GM12878 (cell line): ENCODE measurements around the gene VCAN. TPM values are rescaled to one million over a fixed set of nuclear protein-coding genes. Genes with fewer than 3 reads are reported as not detected.

Source experiments
- ATAC-seq: fragments of 200-7000 bp; cut with Tn5 transposase; 3 replicates; pipeline ENCODE4 v1.9.1; 2020; ENCODE audit warnings: mild to moderate bottlenecking, moderate library complexity
- BruUV-seq: library from RNA; stranded (reverse); fragments of 400-500 nt; replicated peaks from 2 replicates; lab custom pipeline; 2021; lab: Mats Ljungman, UMichigan
- CTCF ChIA-PET: fragments of 300-600 bp; sonication (Branson Sonifier 250); formaldehyde crosslinking; extraction: SDS; loops from one replicate; lab custom pipeline; 2021; ENCODE audit warnings: inconsistent platforms; lab: Yijun Ruan, JAX
- POLR2A ChIA-PET: fragments of 350-600 bp; formaldehyde crosslinking; extraction: SDS; loops from one replicate; lab custom pipeline; 2021; ENCODE audit warnings: inconsistent platforms; lab: Charles Lee
- RAD21 ChIA-PET: fragments of 300-600 bp; sonication (Branson Sonifier 250); formaldehyde crosslinking; loops from one replicate; lab custom pipeline; 2023; ENCODE audit warnings: antibody characterized with exemption; ENCODE audit not compliant: unreplicated experiment; lab: Charles Lee
- SMC1A ChIA-PET: fragments of 300-600 bp; sonication (Branson Sonifier 250); formaldehyde crosslinking; loops from one replicate; lab custom pipeline; 2023; ENCODE audit not compliant: unreplicated experiment, uncharacterized antibody; lab: Charles Lee
- DNase-seq: peaks from one replicate; pipeline ENCODE4 v3.0.0-alpha.2; 2011; ENCODE audit warnings: low read depth, low spot score
- FAIRE-seq: peaks from 3 replicates; lab custom pipeline; 2011; peaks lifted over from hg19 to GRCh38; lab: Jason Lieb, UNC
- H2AFZ ChIP-seq: 2 replicates; pipeline ENCODE4 v1.6.0; 2011; ENCODE audit warnings: low read depth, low read length, control low read depth; ENCODE audit not compliant: control insufficient read depth
- H3K27ac ChIP-seq: 2 replicates; pipeline ENCODE4 v1.5.1; 2011; ENCODE audit warnings: control low read depth; ENCODE audit not compliant: control insufficient read depth, insufficient read depth
- H3K27me3 ChIP-seq, 2 experiments: replicated peaks in 1 of 2; 2 replicates each; pipeline versions ENCODE4 v1.6.0 to v1.6.1; 2011; ENCODE audit warnings: low read length in 1 of 2; ENCODE audit not compliant: control insufficient read depth in 2 of 2, insufficient read depth in 2 of 2
- H3K36me3 ChIP-seq, 2 experiments: 2 replicates each; pipeline ENCODE4 v1.5.1; 2011; ENCODE audit warnings: low read length in 1 of 2; ENCODE audit not compliant: control insufficient read depth in 2 of 2, insufficient read depth in 2 of 2
- H3K4me1 ChIP-seq: 2 replicates; pipeline ENCODE4 v1.6.1; 2011; ENCODE audit warnings: mild to moderate bottlenecking, low read length, moderate library complexity, mixed read lengths; ENCODE audit not compliant: control insufficient read depth, insufficient read depth
- H3K4me2 ChIP-seq: 2 replicates; pipeline ENCODE4 v1.6.0; 2011; ENCODE audit warnings: control low read depth; ENCODE audit not compliant: control insufficient read depth, insufficient read depth
- H3K4me3 ChIP-seq: fragments of 200-600 bp; sonication (generic); 2 replicates; pipeline ENCODE4 v1.5.1; 2016
- H3K79me2 ChIP-seq: 2 replicates; pipeline ENCODE4 v1.6.0; 2011; ENCODE audit warnings: low read length; ENCODE audit not compliant: control insufficient read depth, insufficient read depth
- H3K9ac ChIP-seq: 2 replicates; pipeline ENCODE4 v1.8.0; 2011; ENCODE audit warnings: low read length, control low read depth, mixed read lengths; ENCODE audit not compliant: control insufficient read depth, insufficient read depth
- H3K9me3 ChIP-seq: replicated peaks from 3 replicates; pipeline ENCODE4 v1.5.1; 2011; ENCODE audit warnings: mild to moderate bottlenecking, low read length; ENCODE audit not compliant: control insufficient read depth, insufficient read depth
- H4K20me1 ChIP-seq: 2 replicates; pipeline ENCODE4 v1.6.0; 2011; ENCODE audit not compliant: control insufficient read depth, insufficient read depth
- ASH2L ChIP-seq: fragments of 300-600, 200-600 bp; sonication (generic); IDR thresholded peaks from 2 replicates; pipeline ENCODE4 v1.6.1; 2017; ENCODE audit warnings: low read depth, mild to moderate bottlenecking, borderline replicate concordance
- ATF2 ChIP-seq: IDR thresholded peaks from 2 replicates; pipeline ENCODE4 v1.6.1; 2012; ENCODE audit warnings: low read length, inconsistent platforms
- BCLAF1 ChIP-seq: fragments of 450-650 bp; IDR thresholded peaks from 2 replicates; pipeline ENCODE4 v1.6.1; 2017; ENCODE audit warnings: antibody characterized with exemption, mild to moderate bottlenecking, moderate library complexity
- CHD4 ChIP-seq: fragments of 200-600 bp; sonication (generic); IDR thresholded peaks from 2 replicates; pipeline ENCODE4 v1.6.1; 2016; ENCODE audit warnings: mild to moderate bottlenecking
- HDAC2 ChIP-seq: fragments of 200-600 bp; sonication (generic); IDR thresholded peaks from 2 replicates; pipeline ENCODE4 v1.6.1; 2017
- KDM1A ChIP-seq: fragments of 200-600 bp; sonication (generic); IDR thresholded peaks from 2 replicates; pipeline ENCODE4 v1.6.1; 2016; ENCODE audit warnings: borderline replicate concordance
- NFIC ChIP-seq: IDR thresholded peaks from 2 replicates; pipeline ENCODE4 v1.6.1; 2012; ENCODE audit warnings: low read depth, mild to moderate bottlenecking, inconsistent platforms, low read length, moderate library complexity
- NR2C1 ChIP-seq: fragments of 450-650 bp; IDR thresholded peaks from 2 replicates; pipeline ENCODE4 v1.6.1; 2017; ENCODE audit warnings: antibody characterized with exemption, mild to moderate bottlenecking, moderate library complexity
- PML ChIP-seq: IDR thresholded peaks from 2 replicates; pipeline ENCODE4 v1.6.1; 2012; ENCODE audit warnings: low read length, inconsistent platforms
- POLR2AphosphoS2 ChIP-seq: IDR thresholded peaks from 2 replicates; pipeline ENCODE4 v1.6.1; 2011; ENCODE audit warnings: low read depth, mild to moderate bottlenecking, low read length, improper control_type of control experiment, moderate library complexity
- RCOR1 ChIP-seq: conservative IDR thresholded peaks from 2 replicates; pipeline ENCODE4 v1.6.1; 2012; ENCODE audit warnings: low read depth, low read length, improper control_type of control experiment
- RELA ChIP-seq: fragments of 450-650 bp; IDR thresholded peaks from 2 replicates; pipeline ENCODE4 v1.8.0; 2014; ENCODE audit warnings: borderline replicate concordance; ENCODE audit not compliant: partially characterized antibody
- SMARCA5 ChIP-seq: fragments of 450-650 bp; IDR thresholded peaks from 2 replicates; pipeline ENCODE4 v1.6.1; 2017; ENCODE audit warnings: mild to moderate bottlenecking
- SP1 ChIP-seq: IDR thresholded peaks from one replicate; pipeline ENCODE4 v1.6.1; 2011; ENCODE audit warnings: low read depth, low read length
- SRF ChIP-seq, 2 experiments: IDR thresholded peaks; 2 replicates each; pipeline ENCODE4 v1.6.1; 2011; ENCODE audit warnings: low read depth in 2 of 2, low read length in 2 of 2, mild to moderate bottlenecking in 1 of 2, moderate library complexity in 1 of 2
- STAT1 ChIP-seq: fragments of 450-650 bp; conservative IDR thresholded peaks from 2 replicates; pipeline ENCODE4 v1.6.1; 2014; ENCODE audit warnings: antibody characterized with exemption, mild to moderate bottlenecking
- TBL1XR1 ChIP-seq: IDR thresholded peaks from 2 replicates; pipeline ENCODE4 v1.6.1; 2012; ENCODE audit warnings: low read depth, low read length, improper control_type of control experiment
- ZNF384 ChIP-seq: IDR thresholded peaks from 2 replicates; pipeline ENCODE4 v1.6.1; 2012; ENCODE audit warnings: low read depth, mild to moderate bottlenecking, low read length, improper control_type of control experiment, borderline replicate concordance
- WGBS: methylation state at CpG from one replicate; pipeline ENCODE4 v1.1.6; 2016; ENCODE audit warnings: low lambda C conversion rate; ENCODE audit not compliant: insufficient replicate concordance, insufficient coverage; ENCODE audit errors: missing lambda C conversion rate; 5-methylcytosine and 5-hydroxymethylcytosine counted together
- in situ Hi-C: fragments of 300-500 bp; cut with MboI; formaldehyde crosslinking; loops from 9 replicates; pipeline ENCODE4 v1.14.3; 2018; ENCODE audit warnings: mixed read lengths
- intact Hi-C: fragments of 100-400 bp; cut with micrococcal nuclease; formaldehyde crosslinking; loops from one replicate; pipeline ENCODE4 v1.14.2; 2022; ENCODE audit not compliant: unreplicated experiment
- polyA plus RNA-seq, 11 experiments: library from polyadenylated mRNA; depleted of rRNA in 4 of 11; unstranded in 6 of 11; stranded (reverse) in 5 of 11; fragments of >200 nt; fragmentation: Nextera tagmentation in 4 of 11; fragmentation: Illumina TruSeq in 1 of 11; extraction: Ambion mirVana in 4 of 11; extraction: Trizol in 1 of 11; gene quantifications; 1 replicate in 1 of 11; 2 replicates in 10 of 11; pipeline versions ENCODE4 v1.2.1 to v1.2.3, GENCODE V29; 2011 to 2016; ENCODE audit warnings: inconsistent platforms in 2 of 11, missing spikeins in 2 of 11, low read depth in 1 of 11
- total RNA-seq, 4 experiments: library from RNA; depleted of rRNA in 3 of 4; stranded (reverse); fragments of >200 nt in 3 of 4; fragmentation: Illumina TruSeq in 1 of 4; extraction: Trizol in 1 of 4; gene quantifications; 2 replicates each; pipeline versions ENCODE4 v1.2.1 to v1.2.3, GENCODE V29; 2013 to 2021

Gene VCAN
- total and polyA plus RNA-seq, 10 of the 15 experiments (the other 5 are each of a cell fraction or from before 2014, with no cell fraction given) = 1.2 to 15.2 (median 4.5) TPM

- no peak for TF ChIP-seq CHD4
These were observed 12.8 kb downstream of the VCAN start (continued) for GRCh38 chr5:83484294-83484693.

GRCh38 chr5:83485842-83486241 lies 14.3 kb downstream of the VCAN start:
- H3K36me3 ChIP-seq = no peaks in the 10 kb centered on the region
- no peaks in the 10 kb centered on the region for H4K20me1 ChIP-seq
- WGBS = 30% methylated on average over 4 of the region's 4 CpGs
- no peak overlapping the region for H3K9ac ChIP-seq
- ChIA-PET RAD21 (no interaction called here), CTCF (no interaction called here), SMC1A (no interaction called here), POLR2A (no interaction called here)
- H2AFZ ChIP-seq = no peak overlapping the region
- no peaks in the 10 kb centered on the region for H3K9me3 ChIP-seq
- BruUV-seq = no TSS peak
- in situ Hi-C loops (no loop called here), intact Hi-C loops (no loop called here)
- no peak for TF ChIP-seq TBL1XR1
- no peak for TF ChIP-seq SP1
- TF ChIP-seq SRF (IDR thresholded peaks at IDR 0.05; ENCODE audit: low read depth in 2 of 2, low read length in 2 of 2) = no peak
- TF ChIP-seq NFIC = no peak
- no peak for TF ChIP-seq ATF2
- no peak for TF ChIP-seq POLR2AphosphoS2
- no peak for TF ChIP-seq PML
- TF ChIP-seq BCLAF1 = no peak
- no peak for TF ChIP-seq HDAC2
- no peak for TF ChIP-seq RELA
- TF ChIP-seq ASH2L = no peak
- TF ChIP-seq KDM1A = no peak
- TF ChIP-seq SMARCA5 = no peak
- no peak for TF ChIP-seq NR2C1
- TF ChIP-seq RCOR1 = no peak
- TF ChIP-seq ZNF384 = no peak
- no peak for TF ChIP-seq STAT1
- H3K27me3 ChIP-seq = no peaks in the 10 kb centered on the region
- no peak overlapping the region for H3K4me3 ChIP-seq
- H3K4me1 ChIP-seq = no peaks in the 10 kb centered on the region
- DNase-seq = no peak
- no peaks in the 10 kb centered on the region for H3K79me2 ChIP-seq
- no peak overlapping the region for H3K27ac ChIP-seq
- no peak for ATAC-seq
- H3K4me2 ChIP-seq = no peak overlapping the region
- no peak for FAIRE-seq
